A375 (cell line): ENCODE results near the gene RAP2B. TPM values are rescaled to one million over a fixed set of nuclear protein-coding genes. Genes with fewer than 3 reads are reported as not detected.

Experiments used
- total RNA-seq: library from RNA; depleted of rRNA; stranded (reverse); fragments of >200 nt; shearing (Covaris generic); gene quantifications from 2 replicates; pipeline ENCODE4 v1.2.3, GENCODE V29; 2014; rRNA removed

Gene RAP2B
- total RNA-seq: 8.1 and 8.4 TPM in 2 replicates

DNA sequence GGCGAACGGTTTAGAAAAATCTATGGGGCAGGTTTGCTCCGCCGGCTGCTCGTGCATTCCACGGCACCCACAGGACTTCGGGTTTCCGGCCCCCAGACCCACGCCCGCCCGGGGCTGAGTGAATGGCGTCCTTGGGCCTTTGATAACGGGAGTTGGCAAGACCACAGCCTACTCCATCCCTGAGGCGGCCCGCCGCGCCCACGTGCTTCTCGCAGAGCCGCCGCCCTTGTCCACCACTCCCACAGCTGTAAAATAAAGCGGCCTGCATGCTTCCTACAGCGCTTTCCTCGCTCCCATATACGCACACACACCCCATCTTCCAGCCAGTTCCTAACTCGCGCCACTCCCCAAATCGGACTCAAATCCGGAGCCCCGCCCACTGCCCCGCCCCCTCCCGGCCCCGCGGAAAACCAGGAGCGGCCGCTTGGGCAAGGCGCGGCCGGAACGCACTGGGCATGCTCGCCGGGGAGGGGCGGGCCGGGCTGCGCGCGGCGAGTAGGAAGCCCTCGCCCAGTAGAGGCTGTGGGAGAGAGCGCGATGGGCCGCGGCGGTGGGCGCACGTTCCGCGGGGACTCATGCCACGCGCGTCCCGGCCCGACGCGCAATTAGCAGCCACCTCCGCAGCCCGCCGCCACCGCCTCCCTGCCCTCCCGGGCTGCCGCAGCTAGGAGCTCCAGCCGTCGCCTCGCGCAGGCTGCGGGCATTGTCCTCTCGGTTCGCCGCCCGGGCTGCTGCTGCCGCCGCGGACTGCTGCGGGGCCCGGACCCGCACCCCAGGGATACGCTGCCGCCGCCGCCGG lies at the start of gene RAP2B:
Gene RAP2B, plus strand, starts transcription at position 513 of the 799 bp plus-strand sequence. CDS start 468 bp downstream, outside the sequence.

